Small intestine (tissue), 7 donors: ENCODE results near the gene SLC26A2. TPM values are rescaled to one million over a fixed set of nuclear protein-coding genes. Genes with fewer than 3 reads are reported as not detected.

Experiments
- DNase-seq, 2 donors: peaks; one replicate each; pipeline versions ENCODE4 v3.0.0 to v3.0.0-alpha.2; 2013
- FAIRE-seq: peaks from 2 replicates; lab custom pipeline; 2012; peaks lifted over from hg19 to GRCh38; lab: Jason Lieb, UNC
- H3K27ac ChIP-seq, 3 donors: one replicate each; pipeline ENCODE4 v1.5.1; 2013; ENCODE audit warnings: low read length in 2 of 3, mild to moderate bottlenecking in 2 of 3, control low read depth in 1 of 3, inconsistent platforms in 1 of 3, low read depth in 1 of 3, moderate library complexity in 1 of 3
- H3K27me3 ChIP-seq, 3 donors: one replicate each; pipeline ENCODE4 v1.6.1; 2013; ENCODE audit warnings: low read length in 3 of 3, inconsistent platforms in 1 of 3; ENCODE audit not compliant: control insufficient read depth in 3 of 3, insufficient read depth in 3 of 3
- H3K36me3 ChIP-seq, 3 donors: one replicate each; pipeline ENCODE4 v1.6.1; 2013; ENCODE audit warnings: low read length in 3 of 3, inconsistent platforms in 1 of 3, low read depth in 1 of 3, mild to moderate bottlenecking in 1 of 3, moderate library complexity in 1 of 3; ENCODE audit not compliant: control insufficient read depth in 3 of 3, insufficient read depth in 2 of 3
- H3K4me1 ChIP-seq, 3 donors: one replicate each; pipeline ENCODE4 v1.6.1; 2013; ENCODE audit warnings: low read length in 2 of 3, inconsistent platforms in 1 of 3, low read depth in 1 of 3, mild to moderate bottlenecking in 1 of 3, moderate library complexity in 1 of 3; ENCODE audit not compliant: control insufficient read depth in 3 of 3, insufficient read depth in 2 of 3
- H3K4me3 ChIP-seq, 3 donors: one replicate each; pipeline ENCODE4 v1.5.1; 2013; ENCODE audit warnings: low read length in 3 of 3, control low read depth in 1 of 3, inconsistent platforms in 1 of 3, low read depth in 1 of 3, mild to moderate bottlenecking in 1 of 3, moderate library complexity in 1 of 3
- H3K9me3 ChIP-seq, 2 donors: one replicate each; pipeline ENCODE4 v1.6.1; 2013; ENCODE audit warnings: low read depth in 1 of 2, low read length in 1 of 2; ENCODE audit not compliant: control insufficient read depth in 2 of 2, insufficient read depth in 1 of 2
- WGBS, 3 donors: extraction: QIAGEN DNeasy Blood & Tissue Kit; methylation state at CpG; one replicate each; pipeline ENCODE4 v1.1.7; 2013; 5-methylcytosine and 5-hydroxymethylcytosine counted together
- polyA plus RNA-seq, 4 donors: library from polyadenylated mRNA; stranded (reverse) in 3 of 4; unstranded in 1 of 4; fragments of 200-250 nt in 3 of 4; fragments of 120-200 nt in 1 of 4; gene quantifications; one replicate each; pipeline versions ENCODE4 v1.2.1 to v1.2.3, GENCODE V29; 2013
- donor health status: healthy with polysubstance abuse.
- donor health status: control.
- donor health status: control.
- donor health status: Bipolar disorder and iron deficiency.
- donor health status: healthy.

The SLC26A2 gene
- polyA plus RNA-seq, 4 donors, result 2.7 to 155 (median 5.5) TPM

GRCh38 chr5:150013931-150014330 lies 53.4 kb downstream of the SLC26A2 start:
- Histone ChIP-seq H3K27me3 (no peaks in the 10 kb centered on the region), H3K9me3 (peaks cover 0 to 8% of the 10 kb centered on the region in 2 donors), H3K27ac (no peak overlapping the region), H3K4me1 (no peaks in the 10 kb centered on the region), H3K4me3 (no peak overlapping the region), H3K36me3 (peaks cover 7 to 40% (median 20%) of the 10 kb centered on the region in 3 donors)
- 63 to 83% (median 81%) methylated on average over 4 of the region's 4 CpGs for WGBS, 3 donors
- FAIRE-seq (no peak), DNase-seq (no peak)

GRCh38 chr5:150014456-150014855 lies 53.9 kb downstream of the SLC26A2 start:
- Histone ChIP-seq H3K4me3 (no peak overlapping the region), H3K36me3 (peaks cover 7 to 40% (median 22%) of the 10 kb centered on the region in 3 donors), H3K4me1 (no peaks in the 10 kb centered on the region), H3K9me3 (peaks cover 0 to 8% of the 10 kb centered on the region in 2 donors), H3K27ac (no peak overlapping the region), H3K27me3 (no peaks in the 10 kb centered on the region)
- 93 to 99% (median 95%) methylated on average over 3 of the region's 3 CpGs for WGBS, 3 donors
- FAIRE-seq, result no peak
- no peak for DNase-seq

- H3K27ac ChIP-seq, result no peak overlapping the region
- H3K4me3 ChIP-seq, result no peak overlapping the region
- peaks cover 9 to 32% (median 29%) of the 10 kb centered on the region in 3 donors for H3K36me3 ChIP-seq
- no peaks in the 10 kb centered on the region for H3K27me3 ChIP-seq
- peaks cover 0 to 8% of the 10 kb centered on the region in 2 donors for H3K9me3 ChIP-seq
- no peaks in the 10 kb centered on the region for H3K4me1 ChIP-seq
- FAIRE-seq (no peak), DNase-seq (no peak)
- 95 to 99% (median 99%) methylated on average over 3 of the region's 3 CpGs for WGBS, 3 donors
These were observed 54.9 kb downstream of the SLC26A2 start for GRCh38 chr5:150015415-150015814.

GRCh38 chr5:150016537-150016936 lies 56.0 kb downstream of the SLC26A2 start:
- no peak overlapping the region for H3K4me3 ChIP-seq
- DNase-seq, result no peak
- FAIRE-seq, result no peak
- H3K27me3 ChIP-seq, result no peaks in the 10 kb centered on the region
- peaks cover 7 to 32% (median 27%) of the 10 kb centered on the region in 3 donors for H3K36me3 ChIP-seq
- no peak overlapping the region for H3K27ac ChIP-seq
- H3K9me3 ChIP-seq, result peaks cover 0 to 8% of the 10 kb centered on the region in 2 donors
- no peaks in the 10 kb centered on the region for H3K4me1 ChIP-seq

GRCh38 chr5:150017226-150018005 lies 56.9 kb downstream of the SLC26A2 start:
- no peak overlapping the region for H3K4me3 ChIP-seq
- H3K36me3 ChIP-seq, result peaks cover 13 to 30% (median 25%) of the 10 kb centered on the region in 3 donors
- DNase-seq, result no peak
- H3K27me3 ChIP-seq, result no peaks in the 10 kb centered on the region
- FAIRE-seq, result no peak
- peaks cover 0 to 8% of the 10 kb centered on the region in 2 donors for H3K9me3 ChIP-seq
- WGBS, 3 donors, result 69 to 73% (median 71%) methylated on average over 6 of the region's 6 CpGs
- H3K4me1 ChIP-seq, result no peaks in the 10 kb centered on the region
- no peak overlapping the region for H3K27ac ChIP-seq

GRCh38 chr5:150020249-150020648 lies 59.7 kb downstream of the SLC26A2 start:
- Histone ChIP-seq H3K27me3 (no peaks in the 10 kb centered on the region), H3K4me1 (no peaks in the 10 kb centered on the region), H3K36me3 (peaks cover 12 to 30% (median 28%) of the 10 kb centered on the region in 3 donors), H3K4me3 (no peak overlapping the region), H3K27ac (no peak overlapping the region), H3K9me3 (peaks cover 0 to 6% of the 10 kb centered on the region in 2 donors)
- WGBS, 3 donors, result 96 to 100% (median 98%) methylated on average over 1 of the region's 1 CpG
- DNase-seq (no peak), FAIRE-seq (no peak)

GRCh38 chr5:150021491-150022157 lies 61.1 kb downstream of the SLC26A2 start:
- H3K27ac ChIP-seq, result no peak overlapping the region
- DNase-seq, result no peak
- no peaks in the 10 kb centered on the region for H3K9me3 ChIP-seq
- H3K4me1 ChIP-seq, result peaks cover 0 to 7% (median 0%) of the 10 kb centered on the region in 3 donors
- no peak overlapping the region for H3K4me3 ChIP-seq
- FAIRE-seq, result no peak
- H3K36me3 ChIP-seq, result peaks cover 12 to 29% (median 26%) of the 10 kb centered on the region in 3 donors
- 90 to 94% (median 94%) methylated on average over 13 of the region's 13 CpGs for WGBS, 3 donors
- no peaks in the 10 kb centered on the region for H3K27me3 ChIP-seq

- no peaks in the 10 kb centered on the region for H3K27me3 ChIP-seq
- H3K4me3 ChIP-seq, result no peak overlapping the region
- no peaks in the 10 kb centered on the region for H3K9me3 ChIP-seq
- 87 to 90% (median 89%) methylated on average over 1 of the region's 1 CpG for whole genome bisulfite sequencing, 3 donors
- FAIRE-seq (no peak), DNase-seq (no peak)
- no peak overlapping the region for H3K27ac ChIP-seq
- peaks cover 0 to 11% (median 0%) of the 10 kb centered on the region in 3 donors for H3K4me1 ChIP-seq
- H3K36me3 ChIP-seq, result peaks cover 12 to 33% (median 30%) of the 10 kb centered on the region in 3 donors
These were observed 61.6 kb downstream of the SLC26A2 start for GRCh38 chr5:150022158-150022531.
